Muscle of back (tissue), 11 donors: ENCODE results near the gene IKZF3. TPM values are rescaled to one million over a fixed set of nuclear protein-coding genes. Genes with fewer than 3 reads are reported as not detected.

Experiments
- DNase-seq, 3 donors: peaks; one replicate each; pipeline versions ENCODE4 v3.0.0 to v3.0.0-alpha.2; 2013
- polyA plus RNA-seq, 10 donors: library from polyadenylated mRNA; unstranded; fragments of 120-200 nt; gene quantifications; one replicate each; pipeline ENCODE4 v1.2.1, GENCODE V29; 2013; ENCODE audit not compliant: insufficient read length in 10 of 10

The IKZF3 gene
- polyA plus RNA-seq, 10 donors, result 0.08 to 2.1 (median 0.26) TPM

- DNase-seq, result no peak
These were observed 45.6 kb downstream of the IKZF3 start for GRCh38 chr17:39818358-39819000.

GRCh38 chr17:39816272-39816671, 47.8 kb downstream of the IKZF3 start:
- DNase-seq, result no peak

GRCh38 chr17:39814497-39814896, 49.6 kb downstream of the IKZF3 start:
- DNase-seq, result no peak

GRCh38 chr17:39813631-39814030, 50.5 kb downstream of the IKZF3 start:
- DNase-seq, result no peak

GRCh38 chr17:39812466-39812865, 51.6 kb downstream of the IKZF3 start:
- no peak for DNase-seq

- DNase-seq, result no peak
These were observed 53.0 kb downstream of the IKZF3 start for GRCh38 chr17:39810939-39811728.

- DNase-seq, result no peak
These were observed 54.9 kb downstream of the IKZF3 start for GRCh38 chr17:39809221-39809620.

- peak in 1 of 3 donors; percentile 15 for DNase-seq
These were observed 55.6 kb downstream of the IKZF3 start for GRCh38 chr17:39808409-39808997.

- no peak for DNase-seq
These were observed 59.3 kb downstream of the IKZF3 start for GRCh38 chr17:39804839-39805238.

- DNase-seq, result no peak
These were observed 63.1 kb downstream of the IKZF3 start for GRCh38 chr17:39801055-39801454.

- DNase-seq, result no peak
These were observed 63.6 kb downstream of the IKZF3 start for GRCh38 chr17:39800540-39800939.

GRCh38 chr17:39799395-39799794, 64.7 kb downstream of the IKZF3 start:
- DNase-seq, result no peak

- DNase-seq, result no peak
These were observed 69.7 kb downstream of the IKZF3 start for GRCh38 chr17:39794249-39794970.

GRCh38 chr17:39793301-39793872, 70.7 kb downstream of the IKZF3 start:
- no peak for DNase-seq

- no peak for DNase-seq
These were observed 71.4 kb downstream of the IKZF3 start for GRCh38 chr17:39792526-39793221.

GRCh38 chr17:39791111-39791992, 72.8 kb downstream of the IKZF3 start:
- no peak for DNase-seq

GRCh38 chr17:39787743-39788484, 76.2 kb downstream of the IKZF3 start:
- no peak for DNase-seq

- no peak for DNase-seq
These were observed 77.1 kb downstream of the IKZF3 start for GRCh38 chr17:39787041-39787440.

GRCh38 chr17:39782980-39783379, 81.1 kb downstream of the IKZF3 start:
- no peak for DNase-seq

- no peak for DNase-seq
These were observed 81.6 kb downstream of the IKZF3 start for GRCh38 chr17:39782481-39782880.
